HepG2 (cell line): ENCODE measurements around the gene SARS2. TPM values are rescaled to one million over a fixed set of nuclear protein-coding genes. Genes with fewer than 3 reads are reported as not detected.
A peak's percentile ranks its signal among the peaks of the same experiment; 100 is the strongest.

Experiments used
- AGO1 ChIP-seq: fragments of 200-400 bp; formaldehyde crosslinking; IDR thresholded peaks from 2 replicates; pipeline ENCODE4 v1.6.1; 2017; ENCODE audit warnings: mild to moderate bottlenecking, low read depth, low read length, moderate library complexity; ENCODE audit not compliant: poor library complexity, severe bottlenecking
- DNMT1 ChIP-seq: sonication (generic); formaldehyde crosslinking; IDR thresholded peaks from 2 replicates; pipeline ENCODE4 v1.5.1; 2020; ENCODE audit warnings: mild to moderate bottlenecking, missing genetic modification reagents
- DPF2 ChIP-seq: sonication (generic); formaldehyde crosslinking; IDR thresholded peaks from 2 replicates; pipeline ENCODE4 v1.4.0; 2020; ENCODE audit warnings: mild to moderate bottlenecking, low read depth, missing genetic modification reagents, borderline replicate concordance
- FOSL1 ChIP-seq: sonication (generic); formaldehyde crosslinking; IDR thresholded peaks from 2 replicates; pipeline ENCODE4 v1.9.0; 2021; ENCODE audit warnings: missing genetic modification reagents, borderline replicate concordance
- MXD1 ChIP-seq: sonication (generic); formaldehyde crosslinking; IDR thresholded peaks from 2 replicates; pipeline ENCODE4 v1.4.0; 2020; ENCODE audit warnings: mild to moderate bottlenecking, missing genetic modification reagents
- SAP130 ChIP-seq: IDR thresholded peaks from 2 replicates; pipeline ENCODE4 v1.6.1; 2016; ENCODE audit warnings: low read depth
- SMYD3 ChIP-seq: sonication (generic); formaldehyde crosslinking; IDR thresholded peaks from 2 replicates; pipeline ENCODE4 v1.8.1; 2023; ENCODE audit warnings: mild to moderate bottlenecking, missing genetic modification reagents
- SPEN ChIP-seq: sonication (generic); formaldehyde crosslinking; IDR thresholded peaks from 2 replicates; pipeline ENCODE4 v1.5.1; 2020; ENCODE audit warnings: low read depth, mild to moderate bottlenecking, missing genetic modification reagents
- TBL1XR1 ChIP-seq: fragments of 150-350 bp; IDR thresholded peaks from 2 replicates; pipeline ENCODE4 v1.6.1; 2014; ENCODE audit warnings: borderline replicate concordance, low read length; ENCODE audit not compliant: partially characterized antibody
- THAP11 ChIP-seq: IDR thresholded peaks from 2 replicates; pipeline ENCODE4 v1.6.1; 2016; ENCODE audit warnings: missing biosample characterization, missing genetic modification reagents
- U2AF2 ChIP-seq: fragments of 200-400 bp; formaldehyde crosslinking; IDR thresholded peaks from 2 replicates; pipeline ENCODE4 v1.6.1; 2017; ENCODE audit warnings: low read depth, mild to moderate bottlenecking, low read length
- YY1 ChIP-seq: IDR thresholded peaks from 2 replicates; pipeline ENCODE4 v1.6.1; 2011; ENCODE audit warnings: low read length, low read depth, moderate library complexity, mild to moderate bottlenecking; ENCODE audit not compliant: insufficient read depth, insufficient replicate concordance
- ZFAT ChIP-seq: sonication (generic); formaldehyde crosslinking; conservative IDR thresholded peaks from 2 replicates; pipeline ENCODE4 v1.8.1; 2023; ENCODE audit warnings: missing genetic modification reagents, inconsistent platforms
- ZNF318 ChIP-seq: sonication (generic); formaldehyde crosslinking; IDR thresholded peaks from 2 replicates; pipeline ENCODE4 v1.4.0; 2020; ENCODE audit warnings: mild to moderate bottlenecking, missing genetic modification reagents
- ZNF343 ChIP-seq: sonication (generic); formaldehyde crosslinking; IDR thresholded peaks from 2 replicates; pipeline ENCODE4 v1.4.0; 2020; ENCODE audit warnings: mild to moderate bottlenecking, missing genetic modification reagents
- ZNF530 ChIP-seq: sonication (generic); formaldehyde crosslinking; IDR thresholded peaks from 2 replicates; pipeline ENCODE4 v1.5.0; 2020; ENCODE audit warnings: low read depth, mild to moderate bottlenecking, missing genetic modification reagents
- ZNF644 ChIP-seq: IDR thresholded peaks from 2 replicates; pipeline ENCODE4 v1.6.1; 2016; ENCODE audit warnings: low read depth
- ZSCAN12 ChIP-seq: sonication (generic); formaldehyde crosslinking; IDR thresholded peaks from 2 replicates; pipeline ENCODE4 v1.9.0; 2021; ENCODE audit warnings: mild to moderate bottlenecking, missing genetic modification reagents
- polyA plus RNA-seq, 8 experiments: library from polyadenylated mRNA; depleted of rRNA in 3 of 8; stranded (reverse) in 7 of 8; unstranded in 1 of 8; fragments of >200 nt; fragmentation: Illumina TruSeq in 4 of 8; extraction: Trizol in 4 of 8; gene quantifications; 2 replicates each; pipeline versions ENCODE4 v1.2.1 to v1.2.3, GENCODE V29; 2011 to 2016; ENCODE audit warnings: low read depth in 4 of 8, missing spikeins in 1 of 8, mixed read lengths in 1 of 8; ENCODE audit not compliant: insufficient read depth in 1 of 8
- total RNA-seq, 5 experiments: library from RNA; depleted of rRNA; stranded (reverse); fragments of >200 nt; fragmentation: Illumina TruSeq; extraction: Trizol; gene quantifications; 2 replicates each; pipeline ENCODE4 v1.2.3, GENCODE V29; 2016; ENCODE audit warnings: low read depth in 1 of 5

Gene SARS2
- total and polyA plus RNA-seq, 2 of the 13 experiments (the other 11 are each of a cell fraction or from before 2014, with no cell fraction given): 40.0 to 48.6 TPM

GRCh38 chr19:38977445-38978325, 47.1 kb upstream of the SARS2 start (continued):
- no peak for TF ChIP-seq ZNF318 (CRISPR knock-in tag)
- no peak for TF ChIP-seq ZNF530
- TF ChIP-seq ZFAT: no peak
- peak; percentile 32; the same call in 1 of the 2 replicates for TF ChIP-seq SAP130 (CRISPR knock-in tag)
- TF ChIP-seq SPEN: no peak
- TF ChIP-seq ZNF644 (CRISPR knock-in tag): no peak
- TF ChIP-seq AGO1: no peak
- no peak for TF ChIP-seq ZNF343
- TF ChIP-seq DNMT1 (CRISPR knock-in tag): no peak
- TF ChIP-seq YY1: no peak
- no peak for TF ChIP-seq MXD1 (CRISPR knock-in tag)
- TF ChIP-seq TBL1XR1: no peak
- TF ChIP-seq THAP11 (CRISPR knock-in tag): no peak
- TF ChIP-seq FOSL1 (CRISPR knock-in tag): no peak
- no peak for TF ChIP-seq U2AF2
- TF ChIP-seq DPF2 (CRISPR knock-in tag): no peak
- TF ChIP-seq SMYD3 (CRISPR knock-in tag): no peak
- TF ChIP-seq ZSCAN12 (CRISPR knock-in tag): no peak
